Stomach (tissue), 9 donors: ENCODE results near the gene FAT2. TPM values are rescaled to one million over a fixed set of nuclear protein-coding genes. Genes with fewer than 3 reads are reported as not detected.

Experiments used
- DNase-seq, 2 donors: peaks; one replicate each; pipeline versions ENCODE4 v3.0.0 to v3.0.0-alpha.2; 2013 to 2019
- H3K27ac ChIP-seq, 5 donors: fragments of 200-600 bp in 4 of 5; sonication (generic) in 4 of 5; one replicate each; pipeline ENCODE4 v1.5.1; 2013 to 2019; ENCODE audit warnings: mild to moderate bottlenecking in 1 of 5, moderate library complexity in 1 of 5
- H3K27me3 ChIP-seq, 3 donors: fragments of 200-600 bp; sonication (generic); one replicate each; pipeline ENCODE4 v1.5.1; 2017 to 2019; ENCODE audit warnings: mixed run types in 1 of 3
- H3K36me3 ChIP-seq, 4 donors: fragments of 200-600 bp; sonication (generic); 1 replicate in 3 of 4; 2 replicates in 1 of 4; pipeline ENCODE4 v1.5.1; 2016 to 2019
- H3K4me1 ChIP-seq, 4 donors: fragments of 200-600 bp; sonication (generic); one replicate each; pipeline ENCODE4 v1.5.1; 2016 to 2019
- H3K4me3 ChIP-seq, 4 donors: fragments of 200-600 bp; sonication (generic) in 3 of 4; one replicate each; pipeline ENCODE4 v1.5.1; 2016 to 2019; ENCODE audit warnings: mild to moderate bottlenecking in 1 of 4
- H3K9me3 ChIP-seq, 4 donors: fragments of 200-600 bp; sonication (generic); one replicate each; pipeline ENCODE4 v1.5.1; 2016 to 2019
- EP300 ChIP-seq: sonication (generic); formaldehyde crosslinking; IDR thresholded peaks from one replicate; pipeline ENCODE4 v1.6.1; 2017; ENCODE audit warnings: antibody characterized with exemption
- POLR2A ChIP-seq, 4 donors: fragments of 450-650 bp; IDR thresholded peaks; one replicate each; pipeline ENCODE4 v1.6.1; 2016; ENCODE audit warnings: antibody characterized with exemption in 4 of 4, control low read depth in 2 of 4, mild to moderate bottlenecking in 1 of 4, moderate library complexity in 1 of 4
- POLR2AphosphoS5 ChIP-seq, 3 donors: sonication (generic); formaldehyde crosslinking; IDR thresholded peaks; one replicate each; pipeline ENCODE4 v1.6.1; 2016; ENCODE audit warnings: antibody characterized with exemption in 3 of 3
- WGBS, 5 donors: extraction: QIAGEN DNeasy Blood & Tissue Kit in 3 of 5; methylation state at CpG; one replicate each; pipeline versions ENCODE4 v1.1.5 to v1.1.7; 2013 to 2018; 5-methylcytosine and 5-hydroxymethylcytosine counted together
- intact Hi-C: fragments of 100-400 bp; cut with DNase I; formaldehyde crosslinking; loops from one replicate; pipeline ENCODE4 v1.15.1; 2023; ENCODE audit warnings: low total_unique reads
- polyA plus RNA-seq, 3 donors: library from polyadenylated mRNA; stranded (reverse); fragments of 200-250 nt; gene quantifications; one replicate each; pipeline ENCODE4 v1.2.3, GENCODE V29; 2013
- total RNA-seq, 5 donors: library from RNA; depleted of rRNA; stranded (reverse); fragments of >200 nt; gene quantifications; one replicate each; pipeline versions ENCODE4 v1.1.0 to v1.2.3, GENCODE V29; 2014 to 2016
- TF ChIP-seq, protein P1 (sequence below), 7 experiments: fragments of 450-650 bp in 4 of 7; fragments of 200-600 bp in 3 of 7; sonication (generic) in 3 of 7; IDR thresholded peaks; one replicate each; pipeline ENCODE4 v1.5.1; 2016 to 2019; ENCODE audit warnings: antibody characterized with exemption in 7 of 7, control low read depth in 2 of 7, mild to moderate bottlenecking in 1 of 7
- donor health status: healthy with polysubstance abuse.
- donor health status: Bipolar disorder and iron deficiency.
- donor health status: healthy.

Gene FAT2
- total and polyA plus RNA-seq, 8 donors = 0.18 to 16.8 (median 2.5) TPM; not detected in 4

DNA sequence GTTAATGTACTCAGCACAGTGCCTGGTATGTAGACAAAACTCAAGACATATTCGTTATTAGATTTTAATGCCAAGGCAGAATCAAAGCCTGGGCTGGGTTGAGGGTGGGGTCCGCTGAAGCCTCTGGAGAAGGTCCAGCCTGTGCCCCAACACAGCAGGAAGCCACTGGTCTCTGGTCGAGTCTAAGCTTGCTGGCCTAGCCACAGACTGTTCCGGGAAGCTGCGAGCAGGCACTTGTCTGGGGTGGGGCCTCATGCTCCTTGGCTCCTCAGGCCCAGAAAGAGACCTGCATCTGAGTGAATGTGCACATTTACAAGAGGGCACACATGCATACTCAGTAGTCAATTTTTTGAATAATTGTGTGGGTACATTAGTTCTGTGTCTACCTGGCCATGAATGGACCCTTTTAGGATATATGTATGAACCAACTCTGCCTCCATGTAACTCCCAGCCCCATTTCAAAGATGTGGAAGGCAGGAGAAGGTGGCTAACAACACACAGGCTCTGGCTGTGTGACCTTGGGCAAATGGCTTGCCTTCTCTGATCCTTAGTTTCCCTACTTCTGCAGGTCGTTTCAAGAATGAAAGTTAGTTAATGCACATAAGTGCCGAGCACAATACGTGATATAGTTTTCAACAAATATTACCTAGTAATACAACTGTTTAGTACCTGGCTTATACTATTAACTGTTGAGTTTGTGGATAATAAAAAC lies 18.3 kb downstream of the FAT2 start:
- Histone ChIP-seq H3K36me3 (no peaks in the 10 kb centered on the region), H3K4me1 (no peaks in the 10 kb centered on the region), H3K4me3 (no peak overlapping the region), H3K27ac (no peak overlapping the region), H3K27me3 (no peaks in the 10 kb centered on the region), H3K9me3 (no peaks in the 10 kb centered on the region)
- no peak for DNase-seq
- TF ChIP-seq POLR2AphosphoS5 (IDR thresholded peaks at IDR 0.05) (no peak), POLR2A (IDR thresholded peaks at IDR 0.05) (no peak), EP300 (no peak)
- TF ChIP-seq, protein P1, sequence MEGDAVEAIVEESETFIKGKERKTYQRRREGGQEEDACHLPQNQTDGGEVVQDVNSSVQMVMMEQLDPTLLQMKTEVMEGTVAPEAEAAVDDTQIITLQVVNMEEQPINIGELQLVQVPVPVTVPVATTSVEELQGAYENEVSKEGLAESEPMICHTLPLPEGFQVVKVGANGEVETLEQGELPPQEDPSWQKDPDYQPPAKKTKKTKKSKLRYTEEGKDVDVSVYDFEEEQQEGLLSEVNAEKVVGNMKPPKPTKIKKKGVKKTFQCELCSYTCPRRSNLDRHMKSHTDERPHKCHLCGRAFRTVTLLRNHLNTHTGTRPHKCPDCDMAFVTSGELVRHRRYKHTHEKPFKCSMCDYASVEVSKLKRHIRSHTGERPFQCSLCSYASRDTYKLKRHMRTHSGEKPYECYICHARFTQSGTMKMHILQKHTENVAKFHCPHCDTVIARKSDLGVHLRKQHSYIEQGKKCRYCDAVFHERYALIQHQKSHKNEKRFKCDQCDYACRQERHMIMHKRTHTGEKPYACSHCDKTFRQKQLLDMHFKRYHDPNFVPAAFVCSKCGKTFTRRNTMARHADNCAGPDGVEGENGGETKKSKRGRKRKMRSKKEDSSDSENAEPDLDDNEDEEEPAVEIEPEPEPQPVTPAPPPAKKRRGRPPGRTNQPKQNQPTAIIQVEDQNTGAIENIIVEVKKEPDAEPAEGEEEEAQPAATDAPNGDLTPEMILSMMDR (IDR thresholded peaks at IDR 0.05) = no peak
- intact Hi-C loops = no loop called here
- 79 to 88% (median 84%) methylated on average over 8 of the region's 8 CpGs for WGBS, 5 donors

DNA sequence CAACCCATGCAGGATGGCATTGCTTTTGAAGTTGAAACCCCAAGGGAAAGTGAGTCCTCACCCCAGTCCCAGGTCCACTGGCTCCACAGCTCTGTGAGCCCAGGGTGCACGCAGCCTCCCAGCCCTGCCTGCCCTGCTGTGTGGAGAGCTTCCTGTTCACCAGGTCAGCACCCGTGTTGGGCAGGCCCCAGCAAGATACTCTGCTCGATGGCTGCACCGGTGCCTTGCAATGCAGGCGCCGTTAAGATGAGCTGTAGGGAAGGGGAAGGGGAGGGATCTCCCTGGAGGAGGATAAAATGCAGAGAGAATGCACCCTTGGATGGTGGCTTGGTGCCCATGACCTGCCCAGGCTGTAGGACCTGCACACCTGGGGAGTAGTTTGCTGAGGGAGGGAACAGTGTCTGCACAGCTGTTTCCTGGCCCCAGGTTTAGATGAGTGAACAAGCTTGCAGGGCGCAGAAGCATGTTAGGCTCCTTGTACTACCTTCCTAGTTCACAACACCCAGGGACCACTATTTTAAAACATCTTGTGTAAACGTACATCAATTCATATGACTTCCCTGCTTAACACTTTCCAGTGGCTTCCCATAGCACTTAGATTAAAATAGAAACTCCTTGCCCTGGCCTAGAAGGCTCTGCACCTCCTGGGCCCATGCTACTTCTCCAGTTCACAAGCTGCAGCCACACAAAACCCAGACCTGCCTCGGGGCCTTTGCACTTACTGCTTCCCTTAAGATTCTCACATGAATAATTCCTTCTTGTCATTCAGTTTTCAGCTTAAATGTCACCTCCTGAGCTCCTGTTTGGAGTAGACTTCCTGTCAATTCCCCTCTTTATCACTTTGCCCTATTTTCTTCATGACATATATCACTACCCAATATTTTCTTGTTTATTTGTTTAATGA lies 19.6 kb downstream of the FAT2 start:
- no peak for DNase-seq
- TF ChIP-seq POLR2A (IDR thresholded peaks at IDR 0.05) (no peak), POLR2AphosphoS5 (IDR thresholded peaks at IDR 0.05) (no peak), EP300 (no peak)
- TF ChIP-seq, protein P1 (IDR thresholded peaks at IDR 0.05) = no peak
- no peaks in the 10 kb centered on the region for H3K9me3 ChIP-seq

DNA sequence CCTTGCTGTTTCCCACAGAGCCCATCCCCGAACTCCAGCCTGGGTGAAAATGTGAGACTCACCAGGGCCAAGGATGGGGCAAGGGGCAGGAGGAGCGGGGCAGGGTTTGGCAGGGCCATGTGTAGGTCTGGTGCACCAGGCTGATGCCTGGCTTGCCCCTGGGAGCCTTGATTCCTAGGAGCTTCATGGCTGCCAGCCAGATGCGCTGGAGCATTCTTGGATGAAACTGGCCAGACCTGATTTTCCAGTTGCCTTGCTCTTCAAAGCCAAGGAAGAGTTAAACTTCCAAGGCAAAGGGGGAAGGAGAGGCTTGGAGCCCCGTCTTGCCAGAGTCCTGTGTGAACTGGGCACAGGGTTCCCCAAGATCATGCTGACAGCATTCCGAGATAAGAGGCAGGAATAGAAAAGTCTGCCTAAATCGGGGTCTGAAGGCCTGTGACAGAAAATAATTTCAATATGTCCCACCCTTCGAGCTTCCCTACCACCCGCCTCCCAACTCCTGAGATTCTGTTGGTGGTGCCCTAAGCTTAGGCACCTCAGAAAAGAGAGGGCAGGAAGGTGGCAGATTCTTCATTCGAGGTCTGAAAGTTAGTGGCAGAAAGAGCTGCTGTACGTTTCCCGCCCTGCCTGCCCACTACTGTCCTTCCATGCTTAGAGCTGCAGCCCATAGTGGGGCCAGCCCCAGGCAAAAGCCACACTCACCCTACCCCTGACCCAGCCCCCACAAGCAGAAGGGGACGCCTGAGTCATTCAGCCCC lies 20.4 kb downstream of the FAT2 start:
- Histone ChIP-seq H3K4me1 (no peaks in the 10 kb centered on the region), H3K9me3 (no peaks in the 10 kb centered on the region), H3K27ac (no peak overlapping the region), H3K36me3 (no peaks in the 10 kb centered on the region), H3K4me3 (no peak overlapping the region), H3K27me3 (no peaks in the 10 kb centered on the region)
- DNase-seq = peak in 1 of 2 donors; percentile 49
- intact Hi-C loops = no loop called here
- 52 to 73% (median 58%) methylated on average over 11 to 12 of the region's 12 CpGs for WGBS, 5 donors
- TF ChIP-seq POLR2A (IDR thresholded peaks at IDR 0.05) = no peak
- no peak for TF ChIP-seq EP300
- TF ChIP-seq, protein P1 (IDR thresholded peaks at IDR 0.05) = no peak
- TF ChIP-seq POLR2AphosphoS5 (IDR thresholded peaks at IDR 0.05) = no peak

More for the DNA sequence above, 19.6 kb downstream of the FAT2 start:
- Histone ChIP-seq H3K4me3 (no peak overlapping the region), H3K27me3 (no peaks in the 10 kb centered on the region), H3K27ac (no peak overlapping the region), H3K36me3 (no peaks in the 10 kb centered on the region), H3K4me1 (no peaks in the 10 kb centered on the region)
- 46 to 73% (median 59%) methylated on average over 6 to 9 of the region's 9 CpGs for WGBS, 5 donors
- intact Hi-C loops = no loop called here

DNA sequence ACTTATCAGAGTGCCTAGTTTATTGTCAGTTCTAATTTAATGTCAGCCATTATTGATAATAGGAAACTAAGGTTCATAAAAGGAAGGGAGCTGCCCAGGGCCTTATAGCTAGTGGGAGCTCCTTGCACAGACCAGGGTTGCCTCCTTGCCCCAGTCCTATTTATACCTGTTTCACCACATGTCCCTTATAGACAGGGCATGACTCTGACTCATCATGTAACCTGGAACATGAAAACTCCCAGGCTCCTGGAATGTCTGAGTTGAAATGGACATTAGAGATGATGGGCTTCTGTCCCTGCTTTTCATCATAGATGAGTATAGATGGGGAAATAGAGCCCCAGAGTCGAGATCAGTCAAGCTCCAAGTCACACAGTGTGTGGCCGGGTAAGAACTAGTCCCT lies 21.1 kb downstream of the FAT2 start:
- Histone ChIP-seq H3K9me3 (no peaks in the 10 kb centered on the region), H3K4me3 (no peak overlapping the region), H3K36me3 (no peaks in the 10 kb centered on the region), H3K4me1 (no peaks in the 10 kb centered on the region), H3K27me3 (no peaks in the 10 kb centered on the region), H3K27ac (no peak overlapping the region)
- no peak for DNase-seq
- 44 to 54% (median 47%) methylated on average over 2 of the region's 2 CpGs for WGBS, 5 donors
- intact Hi-C loops = no loop called here
- TF ChIP-seq, protein P1 (IDR thresholded peaks at IDR 0.05) = no peak
